Astrocyte (in vitro differentiated cells and primary cell): ENCODE data around the gene DYNLRB1. TPM values are rescaled to one million over a fixed set of nuclear protein-coding genes. Genes with fewer than 3 reads are reported as not detected.

Experiments
- DNase-seq: peaks from one replicate; pipeline ENCODE4 v3.0.0-alpha.2; 2010; ENCODE audit warnings: low read depth
- FAIRE-seq: peaks from 2 replicates; lab custom pipeline; 2011; peaks lifted over from hg19 to GRCh38; lab: Jason Lieb, UNC
- H2AFZ ChIP-seq: 2 replicates; pipeline ENCODE4 v1.6.0; 2012; ENCODE audit warnings: low read depth, low read length, inconsistent platforms
- H3K27ac ChIP-seq: 2 replicates; pipeline ENCODE4 v1.5.1; 2011; ENCODE audit warnings: low read depth, low read length, inconsistent platforms
- H3K27me3 ChIP-seq: 2 replicates; pipeline ENCODE4 v1.6.0; 2011; ENCODE audit warnings: low read length, inconsistent platforms; ENCODE audit not compliant: insufficient read depth
- H3K36me3 ChIP-seq: 2 replicates; pipeline ENCODE4 v1.5.1; 2011; ENCODE audit warnings: low read length, inconsistent platforms; ENCODE audit not compliant: insufficient read depth
- H3K4me1 ChIP-seq: 2 replicates; pipeline ENCODE4 v1.5.1; 2011; ENCODE audit warnings: low read length, inconsistent platforms; ENCODE audit not compliant: insufficient read depth
- H3K4me2 ChIP-seq: 2 replicates; pipeline ENCODE4 v1.6.0; 2012; ENCODE audit warnings: low read length, inconsistent platforms
- H3K4me3 ChIP-seq: 2 replicates; pipeline ENCODE4 v1.5.1; 2011; ENCODE audit warnings: low read depth, mild to moderate bottlenecking, low read length, inconsistent platforms; ENCODE audit not compliant: insufficient read depth
- H3K79me2 ChIP-seq: 2 replicates; pipeline ENCODE4 v1.6.0; 2012; ENCODE audit warnings: mild to moderate bottlenecking, low read length, inconsistent platforms; ENCODE audit not compliant: insufficient read depth
- H3K9ac ChIP-seq: 2 replicates; pipeline ENCODE4 v1.6.0; 2012; ENCODE audit warnings: mild to moderate bottlenecking, low read length, inconsistent platforms
- H3K9me3 ChIP-seq: 2 replicates; pipeline ENCODE4 v1.5.1; 2012; ENCODE audit warnings: low read depth, mild to moderate bottlenecking, low read length, inconsistent platforms; ENCODE audit not compliant: insufficient read depth
- H4K20me1 ChIP-seq: 2 replicates; pipeline ENCODE4 v1.6.0; 2012; ENCODE audit warnings: low read length, inconsistent platforms; ENCODE audit not compliant: insufficient read depth
- H3K27ac Mint-ChIP-seq: one replicate; pipeline ENCODE4 v1.8.0; 2021; ENCODE audit warnings: mild to moderate bottlenecking, mixed read lengths; ENCODE audit not compliant: unreplicated experiment
- H3K27me3 Mint-ChIP-seq: one replicate; pipeline ENCODE4 v1.8.0; 2021; ENCODE audit warnings: low read depth, mixed read lengths; ENCODE audit not compliant: unreplicated experiment
- H3K36me3 Mint-ChIP-seq: one replicate; pipeline ENCODE4 v1.8.0; 2021; ENCODE audit warnings: low read depth, mixed read lengths; ENCODE audit not compliant: unreplicated experiment
- H3K4me1 Mint-ChIP-seq: one replicate; pipeline ENCODE4 v1.8.0; 2021; ENCODE audit warnings: low read depth, mixed read lengths; ENCODE audit not compliant: unreplicated experiment
- H3K4me3 Mint-ChIP-seq: one replicate; pipeline ENCODE4 v1.8.0; 2021; ENCODE audit warnings: mild to moderate bottlenecking, moderate library complexity, mixed read lengths; ENCODE audit not compliant: unreplicated experiment
- H3K9me3 Mint-ChIP-seq: one replicate; pipeline ENCODE4 v1.8.0; 2021; ENCODE audit warnings: mild to moderate bottlenecking, mixed read lengths; ENCODE audit not compliant: unreplicated experiment
- EZH2 ChIP-seq: IDR thresholded peaks from 2 replicates; pipeline ENCODE4 v1.6.1; 2012; ENCODE audit warnings: mild to moderate bottlenecking, low read length, inconsistent platforms; ENCODE audit not compliant: insufficient read depth
- total RNA-seq: library from RNA; stranded (reverse); gene quantifications from 2 replicates; pipeline ENCODE4 v1.2.1, GENCODE V29; 2021
- TF ChIP-seq, protein P1 (sequence below): IDR thresholded peaks from 2 replicates; pipeline ENCODE4 v1.5.1; 2011; ENCODE audit warnings: low read depth, mild to moderate bottlenecking, inconsistent platforms, low read length, moderate library complexity; ENCODE audit not compliant: insufficient read depth

DYNLRB1 gene
- total RNA-seq, 1 donor from 2014 or later: 118 TPM

DNA sequence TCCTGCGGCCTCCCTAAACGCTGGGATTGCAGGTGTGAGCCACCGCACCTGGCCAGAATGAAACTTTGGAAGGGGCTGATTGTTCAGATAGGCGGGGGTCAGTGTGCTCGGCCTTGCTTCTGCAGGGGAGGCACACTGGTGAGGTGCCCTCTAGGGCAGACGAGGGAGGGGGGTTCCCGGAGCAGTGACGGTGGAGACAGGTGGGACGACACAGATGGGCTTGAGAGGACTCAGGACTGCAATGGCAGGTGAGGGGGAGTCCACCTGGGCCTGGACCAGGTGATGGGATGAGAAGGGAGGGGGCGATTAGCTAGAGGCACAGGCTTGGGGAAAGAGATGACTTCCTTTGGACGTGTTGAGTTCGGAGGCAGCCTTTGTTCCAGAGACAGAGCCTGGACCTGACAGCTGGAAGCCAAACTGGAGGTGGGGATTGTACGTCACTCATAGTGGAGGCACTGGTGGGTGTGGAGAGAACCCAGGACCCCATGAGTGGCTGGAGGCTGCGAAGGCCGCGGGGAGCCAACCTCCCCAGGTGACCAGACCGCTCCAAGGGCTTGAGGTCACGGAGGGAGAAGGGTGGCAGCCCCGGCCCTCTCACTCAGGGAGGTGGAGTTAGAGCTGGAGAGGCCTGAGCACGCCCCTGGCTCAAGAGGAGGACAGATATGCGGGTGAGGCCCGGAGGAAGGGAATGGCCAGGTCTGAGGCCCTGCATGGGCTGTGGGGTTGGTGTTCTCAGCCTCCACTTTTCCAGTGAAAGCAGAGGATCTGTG is 31.8 kb downstream of the DYNLRB1 start:
- Histone ChIP-seq H3K4me2 (no peak overlapping the region), H3K27me3 (no peaks in the 10 kb centered on the region), H3K27ac (no peak overlapping the region), H2AFZ (no peak overlapping the region), H3K4me3 (no peak overlapping the region), H3K79me2 (no peaks in the 10 kb centered on the region), H3K4me1 (no peaks in the 10 kb centered on the region), H3K9ac (no peak overlapping the region), H4K20me1 (no peaks in the 10 kb centered on the region), H3K36me3 (no peaks in the 10 kb centered on the region), H3K9me3 (no peaks in the 10 kb centered on the region)
- H3K4me1 Mint-ChIP-seq: no peaks in the 10 kb centered on the region
- FAIRE-seq: no peak
- H3K27me3 Mint-ChIP-seq: no peaks in the 10 kb centered on the region
- no peaks in the 10 kb centered on the region for H3K9me3 Mint-ChIP-seq
- H3K4me3 Mint-ChIP-seq: no peak overlapping the region
- H3K27ac Mint-ChIP-seq: no peak overlapping the region
- H3K36me3 Mint-ChIP-seq: peaks cover 10% of the 10 kb centered on the region
- TF ChIP-seq EZH2: no peak
- TF ChIP-seq, protein P1, sequence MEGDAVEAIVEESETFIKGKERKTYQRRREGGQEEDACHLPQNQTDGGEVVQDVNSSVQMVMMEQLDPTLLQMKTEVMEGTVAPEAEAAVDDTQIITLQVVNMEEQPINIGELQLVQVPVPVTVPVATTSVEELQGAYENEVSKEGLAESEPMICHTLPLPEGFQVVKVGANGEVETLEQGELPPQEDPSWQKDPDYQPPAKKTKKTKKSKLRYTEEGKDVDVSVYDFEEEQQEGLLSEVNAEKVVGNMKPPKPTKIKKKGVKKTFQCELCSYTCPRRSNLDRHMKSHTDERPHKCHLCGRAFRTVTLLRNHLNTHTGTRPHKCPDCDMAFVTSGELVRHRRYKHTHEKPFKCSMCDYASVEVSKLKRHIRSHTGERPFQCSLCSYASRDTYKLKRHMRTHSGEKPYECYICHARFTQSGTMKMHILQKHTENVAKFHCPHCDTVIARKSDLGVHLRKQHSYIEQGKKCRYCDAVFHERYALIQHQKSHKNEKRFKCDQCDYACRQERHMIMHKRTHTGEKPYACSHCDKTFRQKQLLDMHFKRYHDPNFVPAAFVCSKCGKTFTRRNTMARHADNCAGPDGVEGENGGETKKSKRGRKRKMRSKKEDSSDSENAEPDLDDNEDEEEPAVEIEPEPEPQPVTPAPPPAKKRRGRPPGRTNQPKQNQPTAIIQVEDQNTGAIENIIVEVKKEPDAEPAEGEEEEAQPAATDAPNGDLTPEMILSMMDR: no peak
- DNase-seq: no peak

DNA sequence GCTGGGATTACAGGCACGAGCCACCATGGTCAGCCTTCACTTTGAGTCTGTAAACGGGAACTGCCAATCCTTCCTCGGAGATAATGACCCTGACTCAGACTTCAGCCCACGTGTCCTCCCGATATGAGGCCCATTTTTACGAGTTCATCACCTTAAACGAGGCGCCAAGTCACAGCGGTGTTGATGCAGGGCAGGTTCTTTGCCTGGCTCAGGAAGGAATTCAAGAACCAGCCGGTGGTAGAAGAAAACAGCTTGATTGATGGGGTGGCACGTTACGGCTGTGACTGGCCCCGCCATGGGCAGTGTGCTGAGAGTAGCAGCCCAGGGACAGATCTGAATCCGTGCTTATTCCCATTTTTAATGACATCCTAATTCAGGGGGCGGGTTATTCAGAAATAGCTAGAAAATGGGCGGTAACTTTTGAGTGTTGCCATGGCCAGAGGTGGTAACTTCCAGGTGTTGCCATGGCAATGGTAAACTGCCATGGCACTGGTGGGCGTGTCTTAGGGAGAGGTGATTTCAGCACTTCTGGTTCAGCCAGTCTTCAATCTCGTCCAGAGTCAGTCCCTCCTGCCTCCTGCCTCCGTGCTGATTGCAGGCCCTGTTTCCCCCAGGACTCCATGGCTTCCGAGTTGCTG is 33.2 kb downstream of the DYNLRB1 start:
- Histone ChIP-seq H3K36me3 (no peaks in the 10 kb centered on the region), H3K9me3 (no peaks in the 10 kb centered on the region), H4K20me1 (no peaks in the 10 kb centered on the region), H3K9ac (no peak overlapping the region), H3K27me3 (no peaks in the 10 kb centered on the region), H3K79me2 (no peaks in the 10 kb centered on the region), H3K4me2 (no peak overlapping the region), H3K4me1 (no peaks in the 10 kb centered on the region), H3K27ac (no peak overlapping the region), H2AFZ (no peak overlapping the region), H3K4me3 (no peak overlapping the region)
- H3K36me3 Mint-ChIP-seq: peaks cover 10% of the 10 kb centered on the region
- DNase-seq (no peak), FAIRE-seq (no peak)
- no peaks in the 10 kb centered on the region for H3K4me1 Mint-ChIP-seq
- no peaks in the 10 kb centered on the region for H3K27me3 Mint-ChIP-seq
- no peak overlapping the region for H3K4me3 Mint-ChIP-seq
- H3K27ac Mint-ChIP-seq: no peak overlapping the region
- TF ChIP-seq EZH2: no peak
- no peaks in the 10 kb centered on the region for H3K9me3 Mint-ChIP-seq

DNA sequence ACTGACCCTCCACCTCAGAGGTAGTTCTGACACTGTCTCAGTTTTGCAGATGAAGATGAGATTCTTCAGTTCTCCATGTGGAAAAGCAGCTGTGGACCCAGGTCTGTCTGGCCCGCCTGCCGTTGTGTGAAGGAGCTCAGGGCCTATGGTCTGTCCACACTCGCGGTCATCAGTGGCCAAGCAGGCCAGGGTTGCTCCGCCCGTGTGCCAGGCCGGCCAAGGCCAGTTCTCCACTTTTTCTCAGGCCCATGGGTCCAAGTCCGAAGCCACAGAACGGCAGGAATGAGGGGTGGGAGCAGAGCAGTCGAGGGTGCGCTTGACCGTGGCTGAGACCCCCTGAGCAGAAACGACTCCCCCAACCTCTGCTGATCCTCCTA is 33.7 kb downstream of the DYNLRB1 start:
- FAIRE-seq: no peak
- H3K27me3 ChIP-seq: no peaks in the 10 kb centered on the region

More for the DNA sequence above, 33.7 kb downstream of the DYNLRB1 start:
- H3K9me3 ChIP-seq: no peaks in the 10 kb centered on the region
- H3K4me1 Mint-ChIP-seq: no peaks in the 10 kb centered on the region
- no peak overlapping the region for H3K27ac Mint-ChIP-seq
- H2AFZ ChIP-seq: no peak overlapping the region
- no peaks in the 10 kb centered on the region for H4K20me1 ChIP-seq
- H3K27me3 Mint-ChIP-seq: no peaks in the 10 kb centered on the region
- no peak overlapping the region for H3K27ac ChIP-seq
- H3K4me2 ChIP-seq: no peak overlapping the region
- H3K9ac ChIP-seq: no peak overlapping the region
- no peaks in the 10 kb centered on the region for H3K79me2 ChIP-seq
- H3K4me1 ChIP-seq: no peaks in the 10 kb centered on the region
- no peaks in the 10 kb centered on the region for H3K36me3 ChIP-seq
- DNase-seq: no peak
- H3K9me3 Mint-ChIP-seq: no peaks in the 10 kb centered on the region
- peaks cover 7% of the 10 kb centered on the region for H3K36me3 Mint-ChIP-seq
- TF ChIP-seq, protein P1: no peak
- no peak for TF ChIP-seq EZH2
- no peak overlapping the region for H3K4me3 Mint-ChIP-seq
- no peak overlapping the region for H3K4me3 ChIP-seq
